ENCODE measurements around the gene RNF5. TPM values are rescaled to one million over a fixed set of nuclear protein-coding genes. Genes with fewer than 3 reads are reported as not detected.
"Not testable (repeated sequence)": the region's sequence is repeated elsewhere in the genome, so short reads cannot be mapped to it uniquely, and the experiment has no call there.

The RNF5 gene
- polyA plus RNA-seq, 4 donors = 57.4 to 103 (median 98.1) TPM

DNA sequence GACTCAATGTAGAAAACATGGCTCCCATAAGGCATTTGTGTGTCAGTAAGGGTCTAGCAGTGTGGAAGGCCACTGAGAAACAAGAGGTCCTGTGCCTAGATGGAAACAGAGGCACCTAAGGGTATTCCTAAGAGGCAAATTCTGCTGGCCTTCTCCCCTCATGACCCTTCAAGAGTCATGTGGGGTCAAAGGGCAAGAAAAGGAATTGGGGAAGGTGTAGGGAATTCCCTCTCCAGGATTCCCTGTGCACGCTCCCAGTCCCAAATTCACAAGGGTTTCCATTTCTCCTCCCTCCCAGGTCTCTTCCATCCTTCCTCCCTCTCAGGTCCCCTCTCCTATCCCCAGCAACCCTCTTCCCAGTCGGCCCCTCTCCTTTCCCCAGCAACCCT lies 2.9 kb upstream of the RNF5 start:
- no peak for DNase-seq (ENCODE audit: low read depth in 4 of 4, low spot score in 3 of 4)

GRCh38 chr6:32175711-32176475 lies 2.3 kb upstream of the RNF5 start, which contains the start of gene AGPAT1:
Gene AGPAT1 (minus strand): TSS chr6:32176084. CDS start chr6:32171496, 4,588 bp downstream.
- peak; percentile 92 to 96 (median 95) for DNase-seq (ENCODE audit: low read depth in 4 of 4, low spot score in 3 of 4)

DNA sequence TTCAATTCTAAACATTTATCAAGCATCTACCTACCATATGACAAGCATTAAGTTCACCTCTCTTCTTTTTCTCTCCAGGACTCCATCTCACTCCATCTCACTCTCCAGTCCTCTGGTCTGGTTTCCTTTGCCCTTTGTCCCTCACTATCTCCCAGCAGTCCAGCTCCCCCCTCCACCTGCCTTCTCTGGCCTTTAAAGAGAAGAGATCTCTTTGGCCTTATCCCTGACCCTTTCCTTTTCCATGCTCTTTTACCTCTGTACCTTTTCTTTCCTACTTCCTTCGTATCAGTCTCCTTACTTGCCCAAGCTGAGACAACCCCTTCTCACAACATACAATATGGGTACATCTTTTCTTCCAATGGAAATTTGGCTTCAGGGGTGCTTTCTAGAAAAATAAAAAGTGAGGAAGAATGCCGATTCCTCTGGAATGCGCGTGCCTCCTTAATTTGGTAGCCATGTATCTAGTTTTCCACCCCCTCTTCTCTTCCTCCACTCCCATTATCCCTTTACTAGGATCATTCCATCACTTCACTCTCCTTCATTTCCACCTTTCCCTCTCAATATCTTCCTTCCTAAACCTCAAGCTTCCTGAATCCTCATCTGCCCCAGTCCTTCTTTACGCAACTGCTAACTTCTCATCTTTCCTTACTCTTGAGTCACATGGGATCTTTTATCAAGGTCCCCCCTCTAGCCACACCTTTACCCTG lies 1.6 kb upstream of the RNF5 start:
- no peak for DNase-seq (ENCODE audit: low read depth in 4 of 4, low spot score in 3 of 4)

DNA sequence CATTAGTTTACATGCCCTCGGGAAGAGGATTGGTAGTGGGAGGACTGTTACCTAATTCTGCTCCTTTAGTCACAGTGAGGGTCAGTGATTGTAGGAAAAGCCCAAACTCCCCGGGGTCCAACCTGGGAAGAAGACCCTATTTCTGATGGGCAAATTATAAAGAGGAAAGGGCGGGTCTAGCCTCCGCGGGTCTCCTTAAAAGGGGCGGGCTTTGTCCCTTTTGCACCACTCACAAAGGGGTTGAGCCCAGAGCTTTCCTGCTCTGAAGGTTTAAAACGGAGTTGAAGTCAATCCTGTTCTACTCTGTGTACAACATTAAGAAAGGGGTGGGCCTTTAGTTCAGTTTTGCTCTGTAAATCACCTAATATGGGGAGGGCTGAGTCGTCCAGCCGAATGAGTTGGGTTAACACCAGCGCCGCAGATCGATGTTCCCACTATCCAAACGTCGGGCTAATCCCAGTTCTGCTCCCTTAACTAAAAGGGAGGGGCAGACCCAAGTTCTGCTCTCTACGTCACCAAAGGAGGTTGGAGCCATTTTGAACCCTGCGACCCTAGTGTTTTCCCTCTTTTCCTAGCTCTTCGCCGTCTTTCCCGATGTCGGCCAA lies 920 bp upstream of the RNF5 start:
- DNase-seq (ENCODE audit: low read depth in 4 of 4, low spot score in 3 of 4) = no peak

GRCh38 chr6:32178547-32179440 lies 589 bp downstream of the RNF5 start:
- no peak for DNase-seq (ENCODE audit: low read depth in 4 of 4, low spot score in 3 of 4)

DNA sequence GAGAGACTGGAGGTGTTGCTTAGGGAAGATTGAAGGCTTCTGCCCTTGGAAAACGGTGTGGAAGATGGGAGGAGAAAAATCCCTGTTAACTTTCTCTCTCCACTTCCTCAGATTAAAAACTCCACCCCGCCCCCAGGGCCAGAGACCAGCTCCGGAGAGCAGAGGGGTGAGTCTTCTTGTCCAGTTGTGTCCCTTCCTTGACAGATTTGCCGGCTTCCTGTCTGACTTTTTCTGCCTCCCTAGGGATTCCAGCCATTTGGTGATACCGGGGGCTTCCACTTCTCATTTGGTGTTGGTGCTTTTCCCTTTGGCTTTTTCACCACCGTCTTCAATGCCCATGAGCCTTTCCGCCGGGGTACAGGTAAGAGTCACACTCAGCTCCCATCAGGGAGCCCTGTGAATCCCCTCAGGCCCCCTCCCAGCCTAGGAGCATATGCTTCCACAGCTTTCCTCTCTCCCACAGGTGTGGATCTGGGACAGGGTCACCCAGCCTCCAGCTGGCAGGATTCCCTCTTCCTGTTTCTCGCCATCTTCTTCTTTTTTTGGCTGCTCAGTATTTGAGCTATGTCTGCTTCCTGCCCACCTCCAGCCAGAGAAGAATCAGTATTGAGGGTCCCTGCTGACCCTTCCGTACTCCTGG lies 1.7 kb downstream of the RNF5 start:
- DNase-seq (ENCODE audit: low read depth in 4 of 4, low spot score in 3 of 4) = no peak

GRCh38 chr6:32181148-32181702 lies 3.0 kb downstream of the RNF5 start:
- DNase-seq (ENCODE audit: low read depth in 4 of 4, low spot score in 3 of 4) = no peak

DNA sequence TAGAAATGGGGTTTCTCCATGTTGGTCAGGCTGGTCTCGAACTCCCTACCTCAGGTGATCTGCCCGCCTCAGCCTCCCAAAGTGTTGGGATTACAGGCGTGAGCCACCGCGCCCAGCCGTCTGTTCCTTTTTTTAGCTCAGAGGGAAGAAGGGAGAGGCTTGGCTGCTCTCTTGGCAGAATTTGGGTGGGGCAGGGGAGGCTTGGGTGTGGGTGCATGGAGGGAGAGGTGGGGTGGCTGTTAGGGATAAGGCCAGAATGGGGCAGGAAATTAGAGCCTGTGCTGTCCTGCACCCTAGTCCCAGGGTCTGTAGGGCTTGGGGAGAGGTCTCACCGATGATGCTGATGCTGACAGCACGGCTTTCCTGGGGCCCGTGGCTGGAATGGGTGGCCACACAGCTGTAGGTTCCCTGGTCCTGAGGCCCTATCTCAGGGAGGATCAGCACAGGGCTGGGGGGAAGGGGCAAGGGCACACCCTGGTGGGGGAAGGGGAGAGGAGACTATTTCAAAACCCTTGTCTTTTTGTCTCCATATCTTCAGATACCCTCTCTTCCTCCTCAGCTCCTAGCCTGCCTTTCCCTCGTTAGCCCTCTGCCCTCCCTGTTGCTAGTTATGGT lies 3.8 kb downstream of the RNF5 start:
- no peak for DNase-seq (ENCODE audit: low read depth in 4 of 4, low spot score in 3 of 4)

DNA sequence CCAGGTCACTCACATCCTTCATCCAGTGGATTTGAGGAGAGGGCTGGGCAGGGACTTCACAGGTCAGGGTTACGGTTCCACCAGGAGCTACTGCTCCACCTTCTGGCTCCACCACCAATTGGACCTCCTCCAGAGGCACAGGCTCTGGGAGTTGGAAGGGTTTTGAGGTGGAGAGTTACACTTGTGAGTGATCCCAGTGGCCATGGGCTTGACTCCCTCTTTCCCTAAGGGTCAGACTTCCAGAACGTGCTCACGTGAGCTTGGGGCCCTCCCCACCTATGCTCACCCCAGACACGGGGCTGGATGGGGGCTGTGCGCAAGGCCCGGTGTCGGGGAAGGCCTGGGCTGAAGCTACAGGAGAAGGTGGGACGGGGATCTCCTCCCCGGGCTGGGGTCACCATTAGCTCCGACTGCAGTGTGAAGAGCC lies 4.4 kb downstream of the RNF5 start:
- no peak for DNase-seq (ENCODE audit: low read depth in 4 of 4, low spot score in 3 of 4)

DNA sequence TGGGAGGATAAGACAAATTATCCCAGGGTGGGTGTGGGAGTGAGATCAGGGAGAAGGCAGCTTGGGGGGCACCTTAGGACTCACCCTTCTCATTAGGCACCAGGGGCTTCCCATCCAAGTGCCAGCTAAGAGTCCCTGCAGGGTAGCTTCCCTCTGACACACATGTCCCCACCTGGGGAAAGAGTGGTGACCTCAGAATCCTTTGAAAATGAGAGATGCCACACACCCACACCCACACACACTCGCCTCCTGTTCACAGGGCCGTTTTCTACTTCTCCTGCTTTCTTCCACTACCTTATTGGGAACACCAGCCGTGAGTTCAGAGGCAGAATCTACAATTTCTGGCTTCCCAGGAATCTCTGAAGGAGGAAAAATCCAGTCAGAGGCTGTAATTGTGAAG lies 4.8 kb downstream of the RNF5 start:
- no peak for DNase-seq (ENCODE audit: low read depth in 4 of 4, low spot score in 3 of 4)

DNA sequence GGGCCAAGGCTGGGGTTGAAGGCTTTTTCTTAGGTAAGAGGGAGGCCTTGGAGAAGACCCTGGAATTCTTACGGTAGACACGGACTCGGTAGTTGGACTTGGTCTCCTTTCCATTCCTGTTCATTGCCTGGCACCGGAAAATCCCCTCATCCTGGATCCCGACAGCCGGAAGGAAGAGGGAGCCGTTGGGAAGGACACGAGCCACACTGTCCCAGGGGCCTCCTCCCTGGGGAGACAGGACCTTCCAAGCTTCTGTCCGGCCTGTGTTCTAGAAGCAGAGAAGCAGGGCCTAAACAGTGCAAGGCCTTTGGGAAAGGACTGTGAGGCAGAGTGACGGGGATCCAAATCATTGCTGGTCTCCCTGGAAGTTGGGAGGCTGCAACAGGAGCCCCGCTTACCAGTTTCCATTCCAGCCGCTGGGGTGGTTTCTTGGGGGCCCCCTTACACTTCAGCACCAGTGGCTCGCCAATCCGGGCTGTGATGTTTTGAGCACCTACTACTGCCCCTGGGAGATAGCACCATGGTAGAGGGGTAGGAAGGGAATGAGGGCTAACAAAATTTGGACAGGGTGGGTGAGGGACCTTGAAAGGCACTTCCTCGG lies 5.4 kb downstream of the RNF5 start:
- DNase-seq (ENCODE audit: low read depth in 4 of 4, low spot score in 3 of 4) = no peak

GRCh38 chr6:32184084-32184640 lies 6.0 kb downstream of the RNF5 start, which contains the start of gene AGER:
Gene AGER (minus strand): TSS chr6:32184253. CDS start chr6:32184222, 31 bp downstream.
- DNase-seq (ENCODE audit: low read depth in 4 of 4, low spot score in 3 of 4) = no peak

- not testable (repeated sequence) for DNase-seq (ENCODE audit: low read depth in 4 of 4, low spot score in 3 of 4)
These were observed 7.5 kb downstream of the RNF5 start for GRCh38 chr6:32185681-32186131.

DNA sequence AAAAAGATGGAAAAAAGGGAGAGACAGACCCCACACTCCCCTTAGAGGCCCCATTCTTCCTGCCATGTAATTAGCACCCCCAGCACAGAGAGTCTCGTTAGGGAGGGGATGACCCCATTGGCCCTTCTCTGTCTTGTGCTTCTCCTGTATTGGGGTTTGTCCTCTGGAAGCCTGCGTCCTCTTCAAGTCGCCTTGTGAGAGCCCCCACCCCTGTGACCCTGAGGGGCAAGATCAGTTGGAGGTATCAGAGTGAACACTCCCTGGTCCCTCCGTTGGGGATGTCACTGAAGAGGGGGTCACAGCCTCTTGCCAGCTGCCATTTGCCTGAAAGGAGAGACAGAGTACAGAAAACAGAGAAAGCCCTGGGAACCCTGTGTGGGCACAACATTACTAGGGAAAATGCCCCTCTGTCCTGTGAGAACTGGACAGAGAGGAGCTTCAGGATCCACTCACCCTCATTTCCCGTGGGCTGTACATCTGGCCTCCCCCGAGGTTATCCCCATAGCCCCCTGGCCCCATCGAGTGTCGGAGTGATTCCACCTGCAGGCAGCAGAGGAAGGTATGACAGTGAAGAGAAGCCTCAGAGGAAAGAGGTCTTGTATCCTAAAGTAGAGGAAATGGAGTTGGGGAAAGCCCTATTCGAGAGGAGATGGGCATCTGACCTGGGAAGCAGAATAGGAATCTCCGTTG lies 8.1 kb downstream of the RNF5 start:
- not testable (repeated sequence) for DNase-seq (ENCODE audit: low read depth in 4 of 4, low spot score in 3 of 4)

DNA sequence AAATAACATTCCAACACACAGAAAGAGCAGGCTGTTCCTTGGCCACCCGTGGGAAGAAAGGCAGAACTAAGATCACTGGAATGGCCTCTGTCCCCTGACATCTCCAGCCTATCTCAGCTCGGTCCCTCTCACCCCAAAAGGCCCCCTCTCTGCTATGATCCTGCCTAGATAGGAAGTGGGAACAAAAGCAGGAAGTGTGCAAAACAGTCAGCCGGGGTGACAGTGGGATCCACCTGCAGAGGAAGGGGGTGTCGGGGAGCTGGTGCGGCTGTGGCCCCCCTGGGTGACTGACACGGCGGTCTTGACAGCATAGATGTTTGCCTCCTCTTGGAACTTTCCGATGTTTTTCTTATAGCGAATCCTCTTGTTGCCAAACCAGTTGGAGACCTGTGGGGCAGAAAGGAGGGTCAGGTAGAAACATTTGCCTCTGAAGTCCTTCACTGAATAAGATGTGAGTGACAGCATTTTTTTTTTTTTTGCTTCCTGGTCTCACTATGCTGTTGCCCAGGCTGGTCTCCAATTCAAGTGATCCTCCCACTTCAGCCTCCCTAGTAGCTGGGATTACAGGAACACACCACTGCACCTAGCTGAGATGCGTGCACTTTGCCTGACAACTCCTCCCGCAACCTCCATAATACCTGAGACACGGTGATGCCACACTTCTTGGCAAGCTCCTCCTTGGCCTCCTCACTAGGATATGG lies 9.0 kb downstream of the RNF5 start:
- no peak for DNase-seq (ENCODE audit: low read depth in 4 of 4, low spot score in 3 of 4)

GRCh38 chr6:32187725-32188380 lies 9.6 kb downstream of the RNF5 start:
- not testable (repeated sequence) for DNase-seq (ENCODE audit: low read depth in 4 of 4, low spot score in 3 of 4)

All from left renal pelvis (tissue), 4 donors.